Left kidney (tissue), 2 donors: ENCODE results near the gene NCMAP. TPM values are rescaled to one million over a fixed set of nuclear protein-coding genes. Genes with fewer than 3 reads are reported as not detected.

Experiments
- DNase-seq: peaks from one replicate; pipeline ENCODE4 v3.0.0-alpha.2; 2013
- polyA plus RNA-seq: library from polyadenylated mRNA; unstranded; fragments of 120-200 nt; gene quantifications from one replicate; pipeline ENCODE4 v1.2.1, GENCODE V29; 2013; ENCODE audit not compliant: insufficient read length

The NCMAP gene
- polyA plus RNA-seq, 1 donor = 0.80 TPM

GRCh38 chr1:24570265-24571125 lies 14.6 kb downstream of the NCMAP start:
- DNase-seq = no peak

DNA sequence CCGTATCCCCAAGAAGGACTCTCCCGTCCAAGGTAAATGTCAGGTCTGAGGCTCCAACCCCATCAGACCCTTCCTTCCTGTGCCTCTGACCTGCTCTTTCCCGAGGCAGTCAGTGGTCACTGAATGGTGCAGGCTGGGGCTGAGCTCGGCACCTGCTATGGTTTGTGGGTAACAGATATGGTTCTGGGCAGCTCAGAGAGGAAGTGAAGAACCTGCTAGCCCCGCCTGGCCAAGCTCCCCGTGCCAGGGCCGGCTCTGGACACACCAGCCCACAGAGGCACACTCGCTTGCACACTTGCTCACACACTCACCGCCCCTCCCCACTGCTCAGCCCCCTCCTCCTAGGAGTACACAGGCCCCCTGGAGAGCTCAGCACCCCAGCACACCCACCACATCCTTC lies 16.4 kb downstream of the NCMAP start:
- DNase-seq = no peak

DNA sequence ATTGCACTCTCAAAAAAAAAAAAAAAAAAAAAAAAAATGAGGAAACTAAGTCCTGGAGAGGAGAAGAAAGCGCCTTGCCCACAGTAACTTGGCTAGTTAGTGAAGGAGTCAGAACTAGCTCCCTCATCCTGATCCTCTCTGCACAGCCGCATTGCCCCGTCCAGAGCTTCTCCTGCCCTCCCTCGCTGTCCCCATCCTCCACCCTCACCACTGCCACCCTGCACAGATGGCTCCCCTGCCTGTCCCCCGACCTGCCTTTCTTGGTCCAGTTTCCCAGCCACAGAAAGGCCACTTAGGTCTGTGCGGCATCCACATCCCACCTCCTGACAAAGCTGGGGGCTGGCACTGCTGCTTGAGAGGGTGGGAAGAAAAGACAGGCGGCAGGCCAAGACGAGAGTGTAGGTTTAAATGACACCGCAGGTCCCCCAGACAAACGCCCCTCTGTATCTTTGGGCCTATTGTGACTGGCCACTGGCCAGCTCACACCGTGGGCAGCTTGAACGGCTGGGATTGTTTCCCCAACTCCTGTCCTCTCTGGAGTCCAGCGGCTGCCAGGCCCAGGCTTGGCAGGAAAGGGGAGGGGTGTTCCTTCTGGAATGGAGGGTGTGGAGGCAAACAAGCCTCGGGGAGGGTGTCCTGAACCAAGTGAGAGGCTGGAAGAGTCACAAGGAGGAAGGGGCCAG lies 20.2 kb downstream of the NCMAP start:
- no peak for DNase-seq

- DNase-seq = no peak
These were observed 23.0 kb downstream of the NCMAP start for GRCh38 chr1:24578846-24579245.

DNA sequence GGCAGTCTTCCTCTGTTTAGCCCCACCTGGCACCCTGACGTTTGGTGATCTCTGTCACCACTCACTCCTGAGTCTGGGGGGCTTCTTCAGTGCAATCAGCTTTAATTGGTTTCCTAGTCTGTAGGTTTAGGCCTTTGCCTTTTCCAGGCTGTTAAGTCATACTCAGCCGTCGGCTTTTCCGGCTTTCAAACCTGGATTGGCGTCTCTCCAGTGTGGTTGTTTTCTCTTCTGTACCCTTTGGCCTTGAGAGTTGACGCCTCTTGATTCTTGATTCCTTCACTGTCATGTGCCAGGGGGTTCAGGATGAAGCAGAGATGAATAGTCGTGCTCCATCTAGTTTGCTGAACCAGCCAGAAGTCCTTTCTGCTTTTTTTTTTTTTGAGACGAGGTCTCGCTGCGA lies 24.9 kb downstream of the NCMAP start:
- no peak for DNase-seq

- DNase-seq = no peak
These were observed 28.3 kb downstream of the NCMAP start for GRCh38 chr1:24584171-24584647.

DNA sequence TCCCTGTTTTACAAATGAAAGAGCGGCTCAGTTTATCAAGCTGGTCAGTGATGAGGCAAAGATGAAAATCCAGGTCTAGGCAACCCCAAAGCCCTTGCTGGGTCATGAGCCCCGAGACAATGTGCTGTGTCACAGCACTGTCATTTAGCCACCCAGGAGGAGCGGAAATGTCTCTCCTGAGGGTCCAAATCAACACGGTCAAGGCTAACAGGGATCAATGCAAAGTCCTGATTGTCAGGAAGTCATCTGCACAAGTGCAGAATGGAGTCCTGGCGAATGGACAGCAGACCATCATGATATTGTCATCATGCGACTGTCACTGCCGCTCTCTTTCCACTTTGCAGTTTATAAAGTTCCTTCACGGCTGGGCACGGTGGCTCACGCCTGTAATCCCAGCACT lies 30.2 kb downstream of the NCMAP start:
- no peak for DNase-seq

- peak; percentile 42 for DNase-seq
These were observed 31.3 kb downstream of the NCMAP start for GRCh38 chr1:24586970-24587820.

GRCh38 chr1:24588573-24588972 lies 32.7 kb downstream of the NCMAP start:
- no peak for DNase-seq

DNA sequence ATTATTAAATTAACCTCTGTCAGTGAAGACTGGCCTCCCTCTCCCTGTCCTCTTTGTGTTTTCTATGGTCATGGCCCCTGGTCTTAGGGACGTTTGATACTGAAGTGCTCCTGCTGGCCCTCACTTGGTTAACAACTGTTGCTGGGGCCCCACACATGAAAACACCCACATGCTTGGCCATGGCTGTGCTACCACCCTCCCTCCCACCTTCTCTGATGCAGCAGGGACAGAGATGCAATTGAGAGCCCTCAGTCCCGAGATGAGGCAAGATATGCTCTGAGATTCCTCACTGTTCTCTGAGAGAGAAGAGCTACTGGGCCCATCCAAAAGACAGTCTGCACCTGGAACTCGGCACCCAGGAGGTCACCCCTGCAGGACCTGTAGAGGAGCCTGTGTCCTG lies 33.3 kb downstream of the NCMAP start:
- DNase-seq = no peak

DNA sequence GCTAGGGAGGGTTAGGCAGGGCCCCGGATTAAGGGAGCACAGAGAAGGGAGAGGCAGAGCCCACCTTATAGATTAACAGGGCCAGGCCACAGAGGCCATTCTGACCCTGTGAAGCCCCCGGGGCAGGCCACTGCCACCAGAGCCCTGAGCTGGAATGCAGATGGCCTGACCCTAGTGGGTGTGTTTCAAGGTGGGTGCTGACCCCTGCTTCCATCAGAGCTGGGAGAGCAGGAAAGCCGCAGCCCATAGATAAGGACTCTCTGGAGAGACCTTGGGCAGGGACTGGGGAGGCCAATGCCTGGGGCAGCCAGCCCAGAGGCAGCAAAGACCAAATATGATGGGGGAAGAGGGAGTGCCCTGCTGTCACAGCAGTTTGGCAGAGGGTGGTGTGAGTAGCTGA lies 35.9 kb downstream of the NCMAP start:
- DNase-seq = no peak

DNA sequence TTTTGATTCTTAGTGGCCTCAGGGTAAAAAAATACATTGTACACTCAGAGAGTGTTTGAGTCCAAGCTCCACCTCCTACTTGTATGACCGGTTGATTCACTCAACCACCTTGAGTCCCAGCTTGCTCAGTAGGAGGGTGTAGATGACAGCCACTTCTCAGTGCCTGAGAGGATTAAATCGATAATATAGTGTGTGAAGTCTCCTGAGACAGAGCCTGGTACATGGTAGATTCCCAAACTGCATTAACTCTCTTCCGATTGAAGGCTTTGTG lies 38.4 kb downstream of the NCMAP start:
- no peak for DNase-seq

- no peak for DNase-seq
These were observed 40.6 kb downstream of the NCMAP start for GRCh38 chr1:24596401-24596880.

DNA sequence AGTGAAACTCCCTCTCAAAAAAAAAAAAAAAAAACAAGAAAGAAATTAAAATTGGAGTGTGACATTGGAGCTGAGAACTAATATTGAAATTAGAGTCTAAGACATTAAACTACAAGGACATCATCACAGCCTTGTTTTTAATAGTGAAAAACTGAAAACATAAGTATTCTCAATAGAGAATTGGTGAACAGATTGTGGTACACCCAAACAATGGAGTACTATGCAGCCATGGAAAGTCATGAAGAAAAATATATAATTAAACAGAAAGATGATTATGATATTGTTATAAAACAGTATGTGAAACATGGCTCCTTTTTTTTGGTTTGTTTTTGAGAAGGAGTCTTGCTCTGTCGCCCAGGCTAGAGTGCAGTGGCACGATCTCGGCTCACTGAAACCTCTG lies 43.4 kb downstream of the NCMAP start:
- DNase-seq = no peak

DNA sequence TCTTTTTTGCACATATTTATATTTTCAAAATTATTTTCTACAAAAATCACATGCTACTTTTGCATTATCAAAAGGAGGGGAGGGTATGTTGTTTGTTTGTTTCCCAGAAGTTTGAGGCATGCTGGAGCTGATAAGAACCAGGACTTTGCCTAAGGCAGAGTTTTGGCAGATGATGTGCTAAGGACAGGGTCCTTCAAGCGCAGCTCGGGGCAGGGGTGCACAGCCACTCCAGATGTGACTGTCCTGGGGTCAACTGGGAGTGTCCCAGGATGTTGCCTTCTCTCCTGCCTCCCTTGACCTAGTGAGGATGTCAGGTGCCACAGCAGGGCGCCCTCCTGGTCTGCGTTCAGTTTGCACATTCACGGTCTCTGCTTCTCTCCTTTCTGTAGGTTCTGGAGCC lies 44.7 kb downstream of the NCMAP start:
- DNase-seq = no peak

DNA sequence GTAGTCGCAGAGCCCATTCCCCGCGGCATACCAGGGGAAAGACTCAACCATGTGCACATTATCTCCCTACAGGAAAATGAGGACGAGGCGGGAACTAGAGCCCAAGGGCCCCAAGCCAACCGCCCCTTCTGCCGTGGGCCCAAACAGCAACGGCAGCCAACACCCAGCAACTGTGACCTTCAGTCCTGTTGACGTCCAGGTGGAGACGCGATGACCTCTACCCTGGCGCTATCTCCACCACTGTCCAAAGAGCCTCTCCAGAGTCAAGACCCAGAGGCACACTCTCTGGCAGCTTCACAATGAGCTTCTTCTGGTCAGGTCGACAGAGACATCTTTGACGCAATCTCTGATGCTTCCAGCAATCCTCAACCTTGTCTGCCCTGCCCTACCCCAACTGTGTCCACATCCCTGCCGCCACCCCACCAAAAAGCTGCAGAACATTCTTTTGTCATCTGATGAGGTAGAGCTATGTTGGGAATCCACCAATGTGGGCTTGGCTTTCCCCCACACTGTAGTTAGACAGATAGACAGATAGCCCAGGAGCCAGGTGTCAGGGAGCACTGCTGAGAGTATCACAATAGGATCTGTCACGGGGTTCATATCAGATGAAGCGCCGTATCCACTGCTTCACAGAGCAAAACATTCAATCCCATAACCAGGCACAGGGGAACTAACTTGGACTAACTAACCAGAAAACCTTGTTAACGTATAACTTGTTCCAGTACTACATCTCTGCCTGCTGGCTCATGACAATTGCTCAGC lies 49.8 kb downstream of the NCMAP start:
- DNase-seq = no peak

DNA sequence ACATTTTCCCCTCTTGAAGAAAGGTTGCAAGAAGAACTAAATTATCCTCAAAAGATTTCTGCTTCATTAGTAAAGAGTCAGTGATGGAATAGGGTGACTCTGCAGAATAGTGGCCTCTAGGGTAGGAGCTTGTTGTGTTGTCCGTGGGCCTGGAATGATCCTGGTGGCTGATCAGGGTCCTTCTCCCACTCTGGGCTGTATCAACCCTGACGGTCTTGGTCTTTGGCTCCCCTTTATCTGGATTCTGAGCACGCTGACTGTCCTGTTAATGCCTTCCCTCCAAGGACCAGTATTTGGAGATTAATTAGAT lies 50.4 kb downstream of the NCMAP start:
- no peak for DNase-seq

- no peak for DNase-seq
These were observed 50.7 kb downstream of the NCMAP start for GRCh38 chr1:24606621-24607020.

DNA sequence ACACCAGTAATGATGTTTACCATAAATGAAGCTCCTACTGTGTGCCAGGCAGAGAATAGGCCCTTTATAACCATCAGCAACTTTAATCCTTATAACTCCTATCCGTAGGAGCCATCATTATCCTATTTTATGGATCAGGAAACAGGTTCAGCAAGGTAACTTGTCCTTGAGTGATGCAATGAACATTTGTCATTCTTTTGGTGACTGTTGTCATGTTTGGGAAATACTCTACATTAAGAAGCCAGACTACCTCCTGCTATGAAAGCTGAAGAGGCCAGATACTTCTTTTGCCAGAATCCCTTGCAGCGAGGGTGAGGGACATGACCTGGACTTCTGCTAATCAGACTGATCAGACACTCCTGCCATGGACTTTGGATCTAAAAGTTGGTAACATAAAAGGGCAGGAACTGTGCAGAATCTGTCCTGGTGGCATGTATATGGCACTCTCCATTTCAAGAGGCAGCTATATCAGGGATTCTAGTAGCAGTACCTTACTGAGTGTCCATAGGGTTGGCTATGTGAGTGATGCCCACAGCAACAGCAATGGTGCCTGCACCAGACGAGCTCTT lies 54.1 kb downstream of the NCMAP start:
- no peak for DNase-seq

DNA sequence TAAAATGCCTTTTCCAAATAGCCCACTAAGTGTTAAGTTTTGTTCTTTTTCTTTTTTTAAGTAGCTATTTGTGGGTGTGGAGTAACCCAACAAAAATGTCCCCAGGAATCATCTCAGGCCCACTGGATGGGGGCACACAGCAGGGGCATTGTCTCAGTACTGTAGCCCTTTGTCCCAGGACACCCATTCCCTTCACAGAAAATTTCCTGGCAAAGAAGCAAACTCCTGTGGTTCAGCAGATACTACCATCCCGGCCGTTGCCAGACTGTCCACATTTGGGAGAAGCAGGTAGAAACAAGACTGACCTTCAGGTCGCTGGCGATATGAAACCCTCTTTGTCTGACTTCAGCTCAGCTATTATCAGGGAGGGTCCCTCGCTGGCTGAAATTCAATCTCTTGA lies 63.5 kb downstream of the NCMAP start:
- DNase-seq = no peak

GRCh38 chr1:24620678-24621077 lies 64.8 kb downstream of the NCMAP start:
- no peak for DNase-seq

DNA sequence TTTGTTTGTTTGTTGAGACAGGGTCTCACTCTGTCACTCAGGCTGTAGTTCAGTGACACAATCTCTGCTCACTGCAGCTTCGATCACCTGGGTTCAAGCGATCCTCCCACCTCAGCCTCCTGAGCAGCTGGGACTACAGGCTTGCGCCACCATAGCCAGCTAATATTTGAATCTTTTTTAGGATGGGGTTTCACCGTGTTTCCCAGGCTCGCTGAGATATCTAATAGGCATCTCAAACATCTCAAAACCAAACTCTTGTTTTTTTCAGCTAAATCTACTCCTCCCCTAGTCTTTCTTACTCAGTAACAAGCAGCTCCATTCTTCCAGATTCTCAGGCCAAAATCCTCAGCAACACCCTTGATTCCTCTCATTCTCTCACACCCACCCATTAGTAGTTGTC lies 65.2 kb downstream of the NCMAP start:
- no peak for DNase-seq
